Loucy (cell line): ENCODE measurements around the gene C1orf226.

ENCODE experiments used
- EZH2phosphoT487 ChIP-seq: fragments of 200-600 bp; IDR thresholded peaks from 2 replicates; pipeline ENCODE4 v1.6.1; 2018; ENCODE audit warnings: antibody characterized with exemption, mild to moderate bottlenecking, moderate library complexity, borderline replicate concordance
- TF ChIP-seq, protein P1 (sequence below): fragments of 200-600 bp; sonication (generic); conservative IDR thresholded peaks from 2 replicates; pipeline ENCODE4 v1.5.1; 2014; ENCODE audit warnings: mild to moderate bottlenecking, antibody characterized with exemption, low read length

DNA sequence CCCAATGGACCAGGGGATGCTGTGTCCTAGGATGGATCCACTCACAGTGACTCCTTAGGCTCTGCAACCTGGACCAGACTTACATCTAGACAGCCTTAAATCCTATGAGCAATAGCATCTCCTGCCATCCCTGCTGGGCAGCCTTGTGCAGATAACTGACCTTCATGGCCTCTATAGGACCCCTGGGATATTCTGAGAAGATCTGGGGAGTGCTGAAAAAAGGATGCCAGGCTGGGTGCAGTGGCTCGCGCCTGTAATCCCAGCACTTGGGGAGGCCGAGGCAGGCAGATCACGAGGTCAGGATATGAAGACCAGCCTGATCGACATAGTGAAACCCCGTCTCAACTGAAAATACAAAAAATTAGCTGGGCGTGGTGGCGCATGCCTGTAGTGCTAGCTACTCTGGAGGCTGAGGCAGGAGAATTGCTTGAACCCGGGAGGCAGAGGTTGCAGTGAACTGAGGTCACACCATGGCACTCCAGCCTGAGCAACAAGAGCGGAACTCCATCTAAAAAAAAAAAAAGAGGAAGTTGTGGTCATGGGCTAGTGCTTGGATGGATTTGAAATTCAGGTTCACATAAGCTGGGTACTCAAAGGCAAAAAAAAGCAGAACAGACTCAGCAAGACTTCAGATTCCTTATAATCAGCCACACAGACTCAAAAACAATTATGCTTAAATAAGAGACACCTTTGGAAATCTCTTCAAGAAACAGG, 41.3 kb downstream of the C1orf226 start:
- TF ChIP-seq, protein P1, sequence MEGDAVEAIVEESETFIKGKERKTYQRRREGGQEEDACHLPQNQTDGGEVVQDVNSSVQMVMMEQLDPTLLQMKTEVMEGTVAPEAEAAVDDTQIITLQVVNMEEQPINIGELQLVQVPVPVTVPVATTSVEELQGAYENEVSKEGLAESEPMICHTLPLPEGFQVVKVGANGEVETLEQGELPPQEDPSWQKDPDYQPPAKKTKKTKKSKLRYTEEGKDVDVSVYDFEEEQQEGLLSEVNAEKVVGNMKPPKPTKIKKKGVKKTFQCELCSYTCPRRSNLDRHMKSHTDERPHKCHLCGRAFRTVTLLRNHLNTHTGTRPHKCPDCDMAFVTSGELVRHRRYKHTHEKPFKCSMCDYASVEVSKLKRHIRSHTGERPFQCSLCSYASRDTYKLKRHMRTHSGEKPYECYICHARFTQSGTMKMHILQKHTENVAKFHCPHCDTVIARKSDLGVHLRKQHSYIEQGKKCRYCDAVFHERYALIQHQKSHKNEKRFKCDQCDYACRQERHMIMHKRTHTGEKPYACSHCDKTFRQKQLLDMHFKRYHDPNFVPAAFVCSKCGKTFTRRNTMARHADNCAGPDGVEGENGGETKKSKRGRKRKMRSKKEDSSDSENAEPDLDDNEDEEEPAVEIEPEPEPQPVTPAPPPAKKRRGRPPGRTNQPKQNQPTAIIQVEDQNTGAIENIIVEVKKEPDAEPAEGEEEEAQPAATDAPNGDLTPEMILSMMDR = no peak
- no peak for TF ChIP-seq EZH2phosphoT487
